Stimulated activated CD4-positive, alpha-beta T cell treated with anti-CD3 and anti-CD28 coated beads, Interleukin-2, amount 100 ng/mL, for 24 hours (primary cell): ENCODE measurements around the gene TNC.
"Not testable (repeated sequence)": the region's sequence is repeated elsewhere in the genome, so short reads cannot be mapped to it uniquely, and the experiment has no call there.

ENCODE experiments used
- DNase-seq, 2 donors: peaks; one replicate each; pipeline ENCODE4 v3.0.0-alpha.2; 2020

The TNC gene

DNA sequence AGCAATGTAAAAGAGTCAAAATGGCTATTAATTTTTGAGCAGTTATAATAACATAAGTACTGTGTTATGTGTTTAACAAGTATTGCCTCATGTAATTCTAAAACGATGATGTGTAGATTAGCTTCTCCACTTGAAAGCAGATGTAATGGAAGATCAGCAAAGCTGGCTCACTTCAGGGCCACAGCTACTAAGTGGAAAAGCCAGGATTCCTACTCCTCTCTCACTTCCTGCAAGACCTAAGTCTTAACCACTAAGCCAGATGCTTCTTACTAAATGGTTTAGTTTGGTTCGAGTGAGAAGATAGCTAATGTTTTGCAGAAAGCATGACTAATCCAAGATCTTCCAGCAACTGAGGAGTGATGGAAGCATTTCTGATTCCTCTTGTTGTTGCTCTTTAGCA, 15.7 kb upstream of the TNC start:
- DNase-seq, result no peak

DNA sequence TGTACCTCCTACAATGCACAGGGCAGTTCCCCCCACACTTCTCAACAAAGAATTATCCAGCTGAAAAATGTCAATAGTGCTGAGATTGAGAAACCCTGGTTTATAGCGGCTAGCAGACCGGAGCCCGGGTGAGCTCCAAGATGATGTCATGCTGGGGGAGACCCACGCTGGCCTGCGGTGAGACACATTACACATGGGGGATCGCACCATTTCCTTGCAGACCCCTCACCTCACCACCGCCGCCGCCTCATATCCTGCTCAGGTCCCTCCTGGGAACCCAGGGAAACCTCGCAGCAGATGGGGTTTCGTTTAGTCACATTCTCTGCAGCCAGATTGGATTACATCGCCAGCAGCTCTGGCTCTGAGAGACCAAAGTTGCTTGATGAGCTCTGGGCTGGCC, 14.7 kb upstream of the TNC start:
- DNase-seq, result no peak

DNA sequence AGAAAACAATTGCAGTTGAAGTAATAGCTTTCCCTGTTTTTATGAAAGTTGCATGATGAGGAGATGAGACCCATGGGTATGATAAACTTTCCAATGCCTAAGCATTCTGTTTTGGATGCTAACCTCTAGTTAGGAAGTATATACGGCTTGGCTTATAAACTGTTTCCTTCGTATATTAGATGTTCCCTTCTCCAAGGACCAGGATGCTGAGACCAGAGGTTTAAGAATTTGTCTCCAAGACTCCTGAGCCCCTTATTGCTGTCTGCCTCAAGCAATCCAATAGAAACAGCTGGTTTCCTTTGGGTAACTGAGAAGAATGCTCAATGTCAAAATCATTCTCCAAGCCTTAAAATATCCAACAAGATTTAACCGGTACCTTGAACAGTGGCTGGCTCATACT, 12.2 kb upstream of the TNC start:
- no peak for DNase-seq

DNA sequence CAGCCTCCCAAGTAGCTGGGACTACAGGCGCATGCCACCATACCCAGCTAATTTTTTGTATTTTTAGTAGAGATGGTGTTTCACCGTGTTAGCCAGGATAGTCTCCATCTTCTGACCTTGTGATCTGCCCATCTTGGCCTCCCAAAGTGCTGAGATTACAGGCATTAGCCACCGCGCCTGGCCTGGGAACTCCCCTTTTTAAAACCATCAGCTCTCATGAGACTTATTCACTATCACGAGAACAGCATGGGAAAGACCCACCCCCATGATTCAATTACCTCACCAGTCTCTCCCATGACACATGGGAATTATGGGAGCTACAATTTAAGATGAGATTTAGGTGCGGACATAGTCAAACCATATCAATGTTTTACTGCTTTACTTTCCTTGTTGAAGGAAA, 10.8 kb upstream of the TNC start:
- not testable (repeated sequence) for DNase-seq

DNA sequence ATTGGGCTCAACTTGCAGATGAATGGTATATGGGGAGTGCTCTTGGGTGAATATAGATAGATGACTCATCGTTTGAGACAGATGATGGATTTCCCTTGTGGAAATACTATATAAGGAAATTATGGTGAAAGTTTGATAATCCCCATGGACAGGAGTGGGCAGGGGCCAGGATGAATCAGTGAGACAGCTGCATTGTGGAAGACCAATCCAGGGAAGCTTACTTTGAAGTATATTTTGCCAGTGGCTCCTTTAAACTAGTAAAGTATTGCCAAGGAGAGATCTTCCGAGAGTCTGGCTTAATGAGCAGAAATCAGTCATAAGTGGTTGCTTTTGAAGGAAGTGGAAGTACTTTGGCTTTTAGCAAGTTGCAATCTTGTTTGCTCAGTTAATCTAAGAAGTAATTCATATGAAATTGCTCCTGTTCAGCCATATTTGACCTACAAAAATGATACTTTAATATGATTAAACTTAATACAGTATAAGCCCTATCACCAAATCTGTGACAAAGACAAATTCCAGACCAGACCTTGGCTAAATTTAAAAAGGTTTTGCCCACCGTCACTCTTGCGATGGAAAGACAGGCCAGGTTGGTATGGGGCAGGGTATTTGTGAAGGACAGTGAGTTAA, 9.3 kb upstream of the TNC start:
- no peak for DNase-seq

DNA sequence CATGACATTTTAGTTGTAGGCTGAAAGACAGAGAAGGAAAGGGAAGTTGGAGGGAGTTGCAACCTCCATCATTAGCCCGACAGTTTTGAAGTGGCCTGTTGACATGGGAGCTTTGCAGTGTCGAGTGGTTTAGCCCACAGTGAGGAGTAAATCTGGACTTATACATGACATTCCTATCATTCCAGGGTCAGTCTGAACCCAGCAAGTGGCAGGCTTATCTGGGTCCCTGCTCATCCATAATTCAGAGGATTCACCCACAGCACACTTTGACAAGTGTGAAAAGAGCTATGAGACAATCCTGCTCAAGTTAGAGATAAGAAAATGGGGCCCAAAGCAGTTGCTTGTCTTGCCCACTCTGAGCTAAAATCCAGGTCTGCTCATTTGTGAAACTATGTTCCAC, 8.4 kb upstream of the TNC start:
- DNase-seq, result no peak

DNA sequence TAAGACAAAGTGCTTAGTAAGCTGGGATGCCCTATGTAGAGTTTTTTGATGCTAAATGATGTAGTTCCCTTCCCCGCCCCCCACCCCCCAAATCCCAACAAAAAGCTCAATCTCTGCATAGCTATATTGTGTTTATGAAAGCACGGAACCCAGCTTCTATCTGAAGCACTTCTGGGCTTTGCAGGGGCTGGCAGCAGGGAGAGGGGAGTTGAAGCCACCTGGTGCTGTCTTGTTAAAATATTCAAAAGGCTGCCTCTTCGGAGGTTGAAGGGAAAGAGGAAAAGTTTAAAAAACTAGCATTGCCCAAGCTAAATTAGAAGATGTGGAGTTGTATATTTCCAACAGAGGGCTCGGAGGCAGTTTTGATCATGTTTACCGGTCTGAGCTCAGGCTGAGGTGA, 5.0 kb upstream of the TNC start:
- no peak for DNase-seq

DNA sequence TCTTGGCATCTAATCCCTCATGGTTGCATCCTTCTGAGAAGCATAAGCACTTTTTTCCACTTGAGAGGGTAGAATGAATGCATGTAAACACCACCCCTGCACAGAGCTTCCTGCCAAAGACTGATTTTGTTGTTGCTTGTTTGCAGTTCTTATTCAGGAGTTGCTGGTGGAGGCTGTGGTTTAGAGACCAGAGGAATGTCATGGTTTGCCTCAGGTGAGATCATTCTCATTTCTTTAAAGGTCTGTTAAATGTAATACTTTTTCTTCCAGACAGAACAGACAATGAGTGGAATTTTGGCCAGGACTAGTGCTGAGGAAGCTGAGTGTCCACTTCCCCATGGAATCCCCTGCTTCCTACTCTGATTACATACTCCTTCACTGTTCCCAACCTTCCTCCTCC, 3.2 kb upstream of the TNC start:
- DNase-seq, result no peak

DNA sequence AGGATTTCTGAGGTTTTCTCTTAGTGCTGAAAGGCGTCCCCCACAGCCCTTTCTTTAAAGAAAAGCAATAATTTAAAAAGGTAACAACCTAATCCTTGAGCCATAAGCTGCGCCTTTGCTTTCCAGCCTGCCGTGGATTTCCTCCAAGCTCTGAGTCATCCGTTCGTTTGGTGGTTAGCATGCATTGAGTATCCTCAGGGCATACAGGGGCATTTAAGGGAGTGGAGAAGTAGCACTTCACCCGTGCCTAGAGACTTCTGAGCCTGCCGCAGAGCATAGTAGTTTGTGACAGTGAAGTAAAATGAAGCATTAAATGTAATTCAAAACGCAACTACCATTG, 892 bp upstream of the TNC start:
- peak in 1 of 2 donors; percentile 3 for DNase-seq

DNA sequence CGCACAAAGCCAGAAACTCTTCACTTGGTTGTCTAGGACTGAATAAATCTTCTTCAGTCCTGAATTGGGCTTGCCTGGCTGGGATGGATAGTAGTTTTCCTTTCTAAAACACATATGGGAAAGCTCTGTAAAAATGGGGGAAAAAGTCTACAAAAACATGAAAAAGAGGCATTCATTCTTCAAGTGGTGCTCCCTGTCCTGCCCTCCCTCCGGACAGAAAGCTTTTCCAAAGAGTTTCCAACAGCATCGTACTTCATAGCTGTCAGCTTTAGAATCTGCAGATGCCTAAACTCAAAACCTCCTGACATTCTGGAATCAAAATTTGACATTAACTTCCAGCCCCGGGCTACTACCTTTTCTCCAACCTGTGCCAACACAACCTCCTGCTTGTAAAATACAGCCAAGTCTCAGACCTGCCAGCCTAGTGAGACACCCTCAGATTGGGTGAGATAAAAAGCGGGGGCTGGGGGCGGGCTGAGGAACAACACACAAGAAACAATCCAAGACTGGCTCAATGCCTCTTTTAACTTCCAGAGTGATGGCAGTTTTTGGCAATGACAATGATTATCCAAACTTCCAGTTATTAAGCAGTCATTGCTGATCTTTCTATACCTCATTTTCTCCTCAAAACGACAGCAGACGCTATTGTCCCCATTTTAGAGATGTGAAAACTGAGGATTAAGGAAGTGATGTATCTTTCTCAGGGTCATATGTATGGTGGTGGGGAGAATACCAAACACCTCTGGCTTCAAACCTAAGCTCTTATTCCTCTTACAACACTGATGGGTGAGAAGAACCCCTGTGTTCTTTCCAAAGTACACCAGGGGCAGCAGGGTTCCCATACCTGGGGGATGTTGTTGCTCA, 1.3 kb downstream of the TNC start:
- DNase-seq, result no peak

DNA sequence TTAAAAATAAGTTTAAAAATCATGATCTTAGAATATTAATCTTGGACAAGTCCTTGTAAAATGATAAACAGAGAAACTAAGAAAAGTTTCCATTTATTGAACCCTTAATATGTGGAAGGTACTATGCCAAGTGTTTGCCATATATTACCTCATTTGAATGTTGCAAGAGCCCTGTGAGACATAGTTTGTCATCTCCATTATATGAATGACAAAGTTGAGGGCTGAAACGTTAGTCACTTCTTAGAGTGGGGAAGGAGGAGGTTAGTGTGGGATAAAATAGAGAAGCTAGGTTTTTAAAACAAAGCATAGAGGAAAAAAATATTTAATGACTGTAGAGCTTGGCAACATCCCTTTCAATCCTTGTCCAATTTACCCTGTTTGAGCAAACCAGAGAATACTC, 2.0 kb downstream of the TNC start:
- DNase-seq, result no peak

DNA sequence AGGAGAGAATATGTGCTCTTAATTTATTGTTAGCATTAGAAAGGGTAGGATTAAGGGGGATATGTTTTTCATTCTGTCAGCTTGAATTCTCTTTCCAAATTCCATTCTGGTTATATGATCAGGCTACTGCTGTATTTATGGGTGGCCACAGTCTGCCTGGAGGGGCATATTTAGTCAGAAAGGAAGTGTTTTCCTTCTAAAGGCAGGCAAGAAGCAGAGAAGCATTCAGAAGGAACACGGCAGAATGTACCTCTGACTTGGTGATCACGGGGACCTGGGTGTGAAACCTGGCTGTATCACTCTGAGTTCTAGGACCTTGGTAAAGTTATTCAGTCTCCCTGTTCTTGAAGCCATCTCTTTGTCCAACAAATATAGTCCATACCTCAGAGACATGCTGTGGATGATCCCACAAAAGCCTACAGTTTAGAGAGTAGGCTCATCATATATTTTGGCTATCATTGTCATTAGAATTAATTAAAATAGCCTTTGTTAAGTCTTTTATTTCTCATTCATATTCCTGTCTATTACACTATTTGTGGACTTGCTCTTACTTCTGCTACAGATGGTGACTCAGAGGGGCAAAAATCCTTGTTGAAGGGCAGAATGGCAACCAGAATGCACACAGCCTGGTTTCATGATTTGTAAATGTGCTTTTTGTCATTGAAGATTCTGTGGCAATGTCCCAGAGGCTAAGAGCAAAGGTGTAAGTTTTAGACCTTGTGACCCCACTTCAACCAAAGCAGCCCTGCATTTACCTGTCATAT, 2.7 kb downstream of the TNC start:
- no peak for DNase-seq

DNA sequence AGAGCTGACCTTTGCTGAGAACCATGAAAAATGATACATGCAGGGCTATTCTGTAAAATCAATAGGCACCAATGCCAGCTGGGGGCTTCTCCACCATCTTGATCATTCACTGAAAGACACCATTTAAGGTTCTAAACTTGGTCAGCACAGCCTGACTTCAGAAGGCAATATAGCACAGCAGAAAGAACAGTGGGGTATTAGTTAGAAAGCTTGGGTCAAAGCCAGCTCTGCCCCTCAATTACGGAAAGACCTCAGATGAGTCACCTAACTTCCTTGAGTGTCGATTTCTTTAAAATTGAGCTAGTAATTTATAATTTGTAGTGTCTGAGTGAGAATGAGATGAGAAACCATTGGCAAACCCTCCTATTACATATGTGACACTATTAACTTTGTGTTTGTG, 3.4 kb downstream of the TNC start:
- no peak for DNase-seq

DNA sequence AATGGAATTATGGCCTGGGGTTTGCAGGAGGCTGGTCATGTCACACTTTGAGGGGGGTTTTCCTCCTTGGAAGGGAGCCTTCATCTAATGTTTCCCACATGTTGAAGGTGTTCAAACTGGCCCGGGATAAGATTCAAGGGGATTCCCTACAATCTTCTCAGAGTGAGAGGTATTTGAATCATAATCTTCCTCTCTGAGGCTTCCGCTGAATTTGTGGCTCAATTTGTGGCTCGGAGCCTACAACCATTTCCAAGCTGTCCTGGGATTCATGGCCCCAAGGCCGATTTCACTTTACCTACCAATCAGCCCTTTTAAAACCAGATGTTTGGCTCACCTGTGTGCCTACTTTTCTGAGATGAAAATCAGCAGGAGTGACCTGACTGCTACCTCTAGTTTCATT, 3.9 kb downstream of the TNC start:
- no peak for DNase-seq

DNA sequence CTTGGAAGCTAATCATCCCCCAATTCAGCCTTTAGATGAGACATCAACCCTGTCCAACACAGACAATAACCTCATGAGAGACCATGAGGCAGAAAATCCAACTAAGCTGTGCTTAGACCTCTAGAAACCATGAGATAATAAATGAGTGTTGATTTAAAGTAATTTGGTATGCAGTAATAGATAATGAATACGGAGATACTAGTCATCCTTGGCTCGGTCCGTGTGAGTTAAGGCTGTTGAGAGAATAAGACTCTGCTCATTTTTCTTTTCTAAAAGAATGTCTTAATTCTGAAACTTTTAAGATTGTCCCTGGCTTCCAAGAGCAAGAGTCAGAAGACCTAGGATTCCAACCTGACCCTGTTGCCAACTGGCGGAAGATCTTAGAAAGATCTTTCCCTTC, 6.1 kb downstream of the TNC start:
- no peak for DNase-seq

DNA sequence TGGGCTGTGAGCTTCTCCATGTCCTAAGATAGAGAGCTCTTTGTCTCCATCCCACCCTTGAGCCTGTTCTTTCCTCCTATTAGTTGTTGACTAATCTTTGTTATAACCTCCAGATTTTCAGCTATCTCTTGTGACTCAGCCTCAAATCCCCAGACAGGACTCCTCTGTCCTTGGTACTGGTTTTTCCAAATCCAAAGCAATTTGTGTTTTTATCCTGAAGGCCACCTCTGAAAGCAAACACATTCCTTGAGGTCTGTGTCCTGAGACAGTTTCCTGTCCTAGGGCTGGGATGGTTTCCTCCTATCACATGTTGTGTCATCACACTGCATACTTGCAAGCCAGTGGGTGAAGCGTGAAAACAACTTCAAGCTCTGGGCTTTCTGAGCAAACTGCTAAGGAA, 8.5 kb downstream of the TNC start:
- DNase-seq, result no peak

DNA sequence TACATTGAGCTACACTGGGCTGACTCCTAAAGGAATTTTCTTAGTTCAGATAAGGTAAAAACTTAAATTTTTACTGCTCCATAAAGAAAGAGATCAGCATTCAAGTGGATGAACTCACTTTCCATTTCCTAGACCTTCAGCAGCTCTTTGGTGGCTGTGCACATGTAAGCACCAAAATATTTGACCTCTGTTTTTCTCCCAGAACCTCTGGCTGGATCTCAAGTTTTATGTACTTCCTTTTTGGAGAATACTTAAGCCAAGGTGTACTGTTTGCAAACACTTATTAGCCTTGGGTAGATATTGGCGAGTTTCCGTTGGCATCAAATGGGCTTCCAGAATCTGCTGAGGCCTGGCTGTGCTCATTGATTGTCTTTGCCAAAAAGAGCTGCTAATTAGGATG, 10.3 kb downstream of the TNC start:
- no peak for DNase-seq

DNA sequence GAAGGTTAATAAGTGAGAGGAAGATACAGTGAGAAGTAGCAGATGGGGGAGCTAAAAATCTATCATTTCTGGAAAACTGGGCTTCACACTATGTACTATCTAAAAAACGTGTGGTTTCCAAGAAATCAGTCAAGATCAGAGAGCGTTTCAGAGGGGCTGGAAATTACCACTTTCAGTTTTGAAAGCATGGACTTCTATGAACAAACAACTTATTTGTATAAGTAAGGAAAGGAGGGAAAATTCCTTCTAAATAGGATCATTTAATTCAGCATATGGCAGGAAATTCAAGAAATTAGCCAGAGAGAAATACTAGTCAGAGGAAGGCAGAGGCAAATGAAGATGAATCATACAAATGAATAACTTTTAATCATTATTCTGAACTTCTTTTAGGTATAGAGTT, 11.3 kb downstream of the TNC start:
- DNase-seq, result no peak

DNA sequence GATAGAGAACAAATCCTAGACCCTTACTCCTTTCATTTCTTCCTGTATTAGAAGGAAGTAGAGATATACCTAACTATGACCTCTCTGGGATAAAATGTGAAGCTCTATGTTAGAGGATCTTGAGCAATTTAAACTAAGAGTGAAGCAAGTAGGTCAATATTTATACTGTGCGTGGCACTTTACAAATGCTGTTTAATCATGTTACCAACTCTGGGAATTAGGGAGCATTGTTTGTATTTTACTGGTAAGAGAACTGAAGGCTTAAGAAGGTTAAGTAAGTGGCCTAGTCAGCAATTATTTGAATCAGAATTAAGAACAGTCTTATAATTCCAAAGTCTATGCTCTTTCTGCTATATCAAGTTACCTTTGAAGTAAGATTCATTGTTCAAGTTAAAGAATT, 12.0 kb downstream of the TNC start:
- DNase-seq, result no peak

DNA sequence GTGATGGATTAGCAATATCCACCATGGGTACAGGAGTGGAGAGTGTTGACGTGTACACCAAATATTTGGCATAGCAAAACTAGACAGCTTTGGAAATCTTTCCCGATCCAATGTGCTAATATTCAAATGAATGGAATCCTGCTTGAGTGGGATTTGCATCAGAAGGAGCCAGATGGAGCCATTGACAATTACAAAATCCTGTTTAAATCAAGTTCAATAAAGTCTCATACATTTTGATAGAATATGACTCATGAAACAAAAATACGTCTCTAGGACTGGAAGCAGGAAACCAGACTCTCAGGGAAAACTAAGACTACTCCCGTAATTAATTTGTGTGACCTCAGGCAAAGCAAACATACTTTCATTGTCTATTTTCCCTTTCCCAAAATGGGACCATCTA, 13.0 kb downstream of the TNC start:
- no peak for DNase-seq

DNA sequence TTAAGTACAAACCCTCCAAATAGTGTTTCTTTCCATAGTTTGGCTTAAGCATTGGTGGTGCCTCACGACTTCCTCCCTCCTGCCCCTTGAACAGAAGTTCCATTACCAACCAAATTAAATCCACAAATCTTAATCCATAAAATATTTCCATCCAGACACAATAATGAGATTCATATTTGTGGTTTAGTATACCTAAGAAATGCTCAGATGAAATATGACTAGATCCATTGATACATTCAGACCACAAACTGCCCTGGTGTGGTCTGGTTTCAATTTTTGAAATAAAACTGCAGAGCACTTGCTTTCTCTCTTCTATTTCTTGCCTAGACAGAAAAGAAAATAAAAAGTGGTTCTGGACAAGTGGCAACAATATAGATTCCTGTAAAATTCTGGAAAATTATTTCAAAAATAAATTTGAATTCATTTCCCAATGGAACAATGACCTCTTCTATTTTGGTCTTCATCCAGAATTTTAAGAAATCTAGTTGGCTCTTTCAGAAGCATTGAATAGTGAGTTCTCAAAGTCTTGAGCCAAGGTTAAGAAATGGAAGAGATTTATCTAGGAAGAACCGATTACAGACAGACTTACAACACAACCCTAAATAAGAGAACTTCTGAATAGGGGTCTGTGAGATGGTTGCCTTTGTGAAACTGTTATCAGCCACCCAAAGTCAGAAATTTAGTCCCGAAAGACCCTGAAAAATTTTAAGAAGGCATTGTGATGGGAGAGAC, 14.0 kb downstream of the TNC start:
- no peak for DNase-seq

DNA sequence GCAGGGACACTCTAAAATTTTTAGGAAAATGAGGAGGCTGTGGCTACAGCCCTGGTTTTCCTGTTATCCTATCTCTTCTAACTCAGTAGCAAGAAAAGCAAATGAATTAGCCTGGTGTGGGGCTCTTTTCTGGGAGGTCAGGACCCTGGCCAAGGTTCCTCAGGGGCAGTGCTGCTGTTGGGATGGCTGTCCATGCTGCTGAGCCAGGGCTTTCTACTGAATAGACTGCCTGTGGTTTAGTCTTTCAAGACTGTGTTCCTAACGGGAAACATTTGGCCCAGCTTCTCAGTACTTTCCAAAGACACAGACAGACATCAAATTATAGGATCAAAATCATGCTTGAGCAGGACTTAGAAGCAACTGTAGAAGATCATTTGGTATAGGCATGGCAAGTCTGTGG, 18.1 kb downstream of the TNC start:
- no peak for DNase-seq

DNA sequence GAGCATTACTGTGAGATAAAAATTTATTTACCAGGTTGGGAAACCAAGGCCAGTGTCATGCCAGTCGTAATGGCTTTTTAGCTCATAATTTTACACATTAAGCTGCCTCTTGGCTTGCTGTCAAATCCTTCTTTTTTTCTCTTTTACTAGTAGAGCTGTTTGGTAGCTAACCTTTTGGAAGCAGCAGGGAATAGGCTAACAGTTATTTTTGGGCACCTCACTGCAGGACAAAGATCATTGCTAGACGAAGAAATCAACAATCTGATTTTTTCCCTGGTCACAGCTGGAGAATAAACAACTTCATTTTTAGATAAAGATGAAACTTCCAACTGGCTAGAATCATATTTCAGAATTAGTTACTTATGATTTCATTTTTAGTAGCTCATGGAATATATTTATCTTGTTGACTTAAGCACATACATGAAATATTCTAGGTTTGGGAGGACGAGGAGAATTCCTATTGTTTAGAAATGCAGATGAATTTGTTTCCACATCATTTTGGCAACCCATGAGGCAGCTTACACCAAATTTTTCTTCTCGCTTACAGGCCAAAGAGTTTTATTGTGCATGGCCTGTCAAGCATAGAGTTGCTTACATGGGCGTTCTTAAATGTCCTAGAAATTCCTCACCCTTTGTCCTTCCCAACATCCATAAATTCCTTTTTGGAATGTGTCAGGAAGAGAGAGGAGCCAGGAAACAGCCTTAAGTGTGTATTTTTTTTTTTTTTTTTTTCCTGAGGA, 19.6 kb downstream of the TNC start:
- DNase-seq, result no peak
